ENCODE data around the gene ZFP36L1. TPM values are rescaled to one million over a fixed set of nuclear protein-coding genes. Genes with fewer than 3 reads are reported as not detected.

The ZFP36L1 gene
- total RNA-seq, 4 donors from 2014 or later: 363 to 395 (median 384) TPM

GRCh38 chr14:68796418-68797101 lies 3.7 kb upstream of the ZFP36L1 start:
- no peak for TF ChIP-seq CTCF (IDR thresholded peaks at IDR 0.05)
- DNase-seq (ENCODE audit: low spot score): no peak

GRCh38 chr14:68795597-68796417 lies 2.9 kb upstream of the ZFP36L1 start:
- DNase-seq (ENCODE audit: low spot score) (no peak), ATAC-seq (ENCODE audit: low FRiP score) (peak; percentile 59)
- peak in 2 of 3 donors; percentile 45 to 90 for TF ChIP-seq CTCF (IDR thresholded peaks at IDR 0.05)

More at GRCh38 chr14:68796418-68797101, 3.7 kb upstream of the ZFP36L1 start:
- ATAC-seq (ENCODE audit: low FRiP score): no peak

GRCh38 chr14:68794851-68795596 lies 2.2 kb upstream of the ZFP36L1 start:
- TF ChIP-seq CTCF (IDR thresholded peaks at IDR 0.05): no peak
- no peak for ATAC-seq (ENCODE audit: low FRiP score)
- no peak for DNase-seq (ENCODE audit: low spot score)

- no peak for TF ChIP-seq CTCF (IDR thresholded peaks at IDR 0.05)
- DNase-seq (ENCODE audit: low spot score) (peak; percentile 74), ATAC-seq (ENCODE audit: low FRiP score) (peak; percentile 61)
These were observed 1.4 kb upstream of the ZFP36L1 start for GRCh38 chr14:68794130-68794850.

GRCh38 chr14:68793734-68794129 lies 865 bp upstream of the ZFP36L1 start:
- no peak for TF ChIP-seq CTCF (IDR thresholded peaks at IDR 0.05)
- no peak for DNase-seq (ENCODE audit: low spot score)
- peak; percentile 4 for ATAC-seq (ENCODE audit: low FRiP score)

- no peak for TF ChIP-seq CTCF (IDR thresholded peaks at IDR 0.05)
- DNase-seq (ENCODE audit: low spot score): no peak
These were observed 239 bp downstream of the ZFP36L1 start for GRCh38 chr14:68792678-68792978.

More at GRCh38 chr14:68792678-68792978, 239 bp downstream of the ZFP36L1 start:
- ATAC-seq (ENCODE audit: low FRiP score): no peak

All from omental fat pad (tissue), 4 donors.